H9 (cell line): ENCODE data around the gene TIGD6. TPM values are rescaled to one million over a fixed set of nuclear protein-coding genes. Genes with fewer than 3 reads are reported as not detected.

Experiments
- DNase-seq: peaks from one replicate; pipeline ENCODE4 v3.0.0-alpha.2; 2017
- H2AFZ ChIP-seq: one replicate; pipeline ENCODE4 v1.6.1; 2013; ENCODE audit warnings: mild to moderate bottlenecking, low read length, control low read depth, moderate library complexity
- H2AK5ac ChIP-seq: 2 replicates; pipeline ENCODE4 v1.6.1; 2013; ENCODE audit warnings: low read length, control low read depth, mixed read lengths; ENCODE audit not compliant: insufficient read length
- H2BK120ac ChIP-seq: one replicate; pipeline ENCODE4 v1.6.1; 2013; ENCODE audit warnings: low read depth, mild to moderate bottlenecking, low read length, control low read depth, inconsistent platforms; ENCODE audit not compliant: poor library complexity, severe bottlenecking
- H2BK12ac ChIP-seq: 2 replicates; pipeline ENCODE4 v1.6.1; 2013; ENCODE audit warnings: low read length, control low read depth, mixed read lengths, low read depth; ENCODE audit not compliant: insufficient read length
- H2BK15ac ChIP-seq: 2 replicates; pipeline ENCODE4 v1.6.1; 2013; ENCODE audit warnings: low read depth, low read length, control low read depth
- H2BK20ac ChIP-seq: one replicate; pipeline ENCODE4 v1.6.1; 2013; ENCODE audit warnings: low read depth, mild to moderate bottlenecking, low read length, control low read depth, inconsistent platforms; ENCODE audit not compliant: poor library complexity, severe bottlenecking
- H2BK5ac ChIP-seq: 2 replicates; pipeline ENCODE4 v1.6.1; 2013; ENCODE audit warnings: low read length, control low read depth, mixed read lengths; ENCODE audit not compliant: insufficient read length
- H3K14ac ChIP-seq: 2 replicates; pipeline ENCODE4 v1.6.1; 2013; ENCODE audit warnings: low read length, control low read depth; ENCODE audit not compliant: insufficient read depth
- H3K18ac ChIP-seq: 2 replicates; pipeline ENCODE4 v1.6.1; 2013; ENCODE audit warnings: low read depth, mild to moderate bottlenecking, mixed read lengths, low read length, control low read depth; ENCODE audit not compliant: insufficient read length
- H3K23ac ChIP-seq: 2 replicates; pipeline ENCODE4 v1.6.1; 2013; ENCODE audit warnings: low read length, control low read depth, mixed read lengths, low read depth; ENCODE audit not compliant: insufficient read length
- H3K23me2 ChIP-seq: 2 replicates; pipeline ENCODE4 v1.6.1; 2013; ENCODE audit warnings: low read depth, mild to moderate bottlenecking, mixed read lengths, low read length, control low read depth; ENCODE audit not compliant: insufficient read length, poor library complexity, severe bottlenecking
- H3K27ac ChIP-seq: 2 replicates; pipeline ENCODE4 v1.5.1; 2013; ENCODE audit warnings: low read length, control low read depth, mixed read lengths, low read depth; ENCODE audit not compliant: insufficient read length
- H3K27me3 ChIP-seq: 2 replicates; pipeline ENCODE4 v1.6.1; 2013; ENCODE audit warnings: low read length, control low read depth, inconsistent platforms; ENCODE audit not compliant: insufficient read depth
- H3K4ac ChIP-seq: 2 replicates; pipeline ENCODE4 v1.6.1; 2013; ENCODE audit warnings: low read depth, mild to moderate bottlenecking, control low read depth, inconsistent platforms, low read length, moderate library complexity
- H3K4me1 ChIP-seq: 2 replicates; pipeline ENCODE4 v1.6.1; 2013; ENCODE audit warnings: low read length, control low read depth, inconsistent platforms; ENCODE audit not compliant: insufficient read depth
- H3K4me2 ChIP-seq: 2 replicates; pipeline ENCODE4 v1.6.1; 2013; ENCODE audit warnings: low read length, control low read depth, mixed read lengths; ENCODE audit not compliant: insufficient read length, insufficient read depth
- H3K56ac ChIP-seq: 2 replicates; pipeline ENCODE4 v1.6.1; 2013; ENCODE audit warnings: low read depth, mild to moderate bottlenecking, mixed read lengths, low read length, control low read depth; ENCODE audit not compliant: insufficient read length
- H3K79me1 ChIP-seq: 2 replicates; pipeline ENCODE4 v1.6.1; 2013; ENCODE audit warnings: low read depth, mild to moderate bottlenecking, moderate library complexity, low read length, control low read depth, inconsistent platforms; ENCODE audit not compliant: insufficient read depth, poor library complexity, severe bottlenecking
- H3K79me2 ChIP-seq: 2 replicates; pipeline ENCODE4 v1.6.1; 2013; ENCODE audit warnings: low read length, control low read depth, inconsistent platforms; ENCODE audit not compliant: insufficient read depth
- H3K9ac ChIP-seq: 2 replicates; pipeline ENCODE4 v1.6.1; 2013; ENCODE audit warnings: low read length, control low read depth, mixed read lengths; ENCODE audit not compliant: insufficient read length; ENCODE audit errors: extremely low read depth
- H3K9me3 ChIP-seq: one replicate; pipeline ENCODE4 v1.6.1; 2013; ENCODE audit warnings: low read depth, low read length, inconsistent platforms; ENCODE audit not compliant: control insufficient read depth
- H3T11ph ChIP-seq: one replicate; pipeline ENCODE4 v1.6.1; 2013; ENCODE audit warnings: mild to moderate bottlenecking, low read length, control low read depth, inconsistent platforms
- H4K20me1 ChIP-seq: one replicate; pipeline ENCODE4 v1.6.1; 2013; ENCODE audit not compliant: control insufficient read depth, insufficient read length, insufficient read depth
- H4K5ac ChIP-seq: 2 replicates; pipeline ENCODE4 v1.6.1; 2013; ENCODE audit warnings: low read depth, mild to moderate bottlenecking, mixed read lengths, low read length, control low read depth; ENCODE audit not compliant: insufficient read length
- H4K8ac ChIP-seq: replicated peaks from 2 replicates; pipeline ENCODE4 v1.6.1; 2013; ENCODE audit warnings: low read length, control low read depth, mixed read lengths, low read depth; ENCODE audit not compliant: insufficient read length
- H4K91ac ChIP-seq: 2 replicates; pipeline ENCODE4 v1.6.1; 2013; ENCODE audit warnings: low read depth, mild to moderate bottlenecking, moderate library complexity, mixed read lengths, low read length, control low read depth; ENCODE audit not compliant: insufficient read length
- H3K27ac Mint-ChIP-seq, 3 experiments: 2 replicates in 2 of 3; 3 replicates in 1 of 3; pipeline ENCODE4 v1.8.0; 2020 to 2021; ENCODE audit warnings: mixed read lengths in 3 of 3, mild to moderate bottlenecking in 1 of 3, moderate library complexity in 1 of 3
- H3K27me3 Mint-ChIP-seq: 2 replicates; pipeline ENCODE4 v1.8.0; 2021; ENCODE audit warnings: low read depth, mild to moderate bottlenecking, moderate library complexity, mixed read lengths
- H3K36me3 Mint-ChIP-seq, 3 experiments: 2 replicates in 2 of 3; 3 replicates in 1 of 3; pipeline ENCODE4 v1.8.0; 2020 to 2021; ENCODE audit warnings: low read depth in 3 of 3, mixed read lengths in 3 of 3; ENCODE audit not compliant: insufficient read depth in 1 of 3
- H3K4me1 Mint-ChIP-seq, 2 experiments: 2 replicates each; pipeline ENCODE4 v1.8.0; 2020; ENCODE audit warnings: mixed read lengths in 2 of 2
- H3K4me3 Mint-ChIP-seq, 2 experiments: 2 replicates in 1 of 2; 3 replicates in 1 of 2; pipeline ENCODE4 v1.8.0; 2020 to 2021; ENCODE audit warnings: mild to moderate bottlenecking in 2 of 2, mixed read lengths in 2 of 2, moderate library complexity in 1 of 2
- H3K9me3 Mint-ChIP-seq, 2 experiments: 2 replicates in 1 of 2; 3 replicates in 1 of 2; pipeline ENCODE4 v1.8.0; 2020; ENCODE audit warnings: mild to moderate bottlenecking in 2 of 2, mixed read lengths in 2 of 2, moderate library complexity in 1 of 2
- total RNA-seq: library from RNA; stranded (reverse); gene quantifications from 2 replicates; pipeline ENCODE4 v1.2.1, GENCODE V29; 2021
- TF ChIP-seq, protein P1 (sequence below): fragments of 200-600 bp; sonication (generic); conservative IDR thresholded peaks from 3 replicates; pipeline ENCODE4 v1.8.0; 2021; ENCODE audit warnings: antibody characterized with exemption, mild to moderate bottlenecking

TIGD6 gene
- total RNA-seq, 1 experiment from 2014 or later, result 1.8 TPM

DNA sequence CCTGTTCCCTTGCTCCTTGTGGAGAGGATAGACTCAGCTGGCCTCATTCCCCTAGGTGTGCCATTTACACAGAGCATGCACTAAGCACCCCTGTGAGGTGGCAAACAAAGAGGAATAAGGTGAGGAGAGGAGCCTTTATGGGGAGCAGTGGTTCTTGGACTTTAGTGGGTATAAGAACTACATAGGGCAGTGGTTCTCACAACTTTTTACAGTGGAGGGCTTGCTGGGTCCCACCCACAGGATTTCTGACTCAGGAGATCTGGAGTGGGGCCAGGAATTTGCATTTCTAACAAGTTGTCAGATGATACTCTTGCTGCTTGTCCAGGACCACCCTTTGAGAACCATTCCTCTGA is 43.9 kb upstream of the TIGD6 start:
- Mint-ChIP-seq H3K36me3 (peaks cover 27 to 89% (median 74%) of the 10 kb centered on the region in 3 experiments; a peak in 6 of 7 replicates), H3K27ac (no peak overlapping the region)

More for the DNA sequence above, 43.9 kb upstream of the TIGD6 start:
- Histone ChIP-seq H3T11ph (no peak overlapping the region), H2BK20ac (no peak overlapping the region), H3K27ac (no peak overlapping the region), H3K23ac (no peak overlapping the region), H3K14ac (no peak overlapping the region), H2AFZ (no peak overlapping the region), H3K4ac (no peak overlapping the region), H3K56ac (no peak overlapping the region), H2BK120ac (no peak overlapping the region), H3K79me1 (no peaks in the 10 kb centered on the region), H3K79me2 (no peaks in the 10 kb centered on the region), H4K20me1 (no peaks in the 10 kb centered on the region), H3K4me2 (no peak overlapping the region), H3K18ac (no peak overlapping the region), H4K5ac (no peak overlapping the region), H3K27me3 (no peaks in the 10 kb centered on the region), H3K4me1 (no peaks in the 10 kb centered on the region; the same call in 1 of the 2 replicates), H4K91ac (no peak overlapping the region), H2AK5ac (no peak overlapping the region), H4K8ac (no peak overlapping the region), H3K9me3 (no peaks in the 10 kb centered on the region), H3K23me2 (no peaks in the 10 kb centered on the region), H2BK5ac (no peak overlapping the region), H2BK12ac (no peak overlapping the region), H2BK15ac (no peak overlapping the region), H3K9ac (no peak overlapping the region)
- no peak for DNase-seq
- H3K4me3 Mint-ChIP-seq, result no peak overlapping the region
- no peaks in the 10 kb centered on the region for H3K9me3 Mint-ChIP-seq
- TF ChIP-seq, protein P1, sequence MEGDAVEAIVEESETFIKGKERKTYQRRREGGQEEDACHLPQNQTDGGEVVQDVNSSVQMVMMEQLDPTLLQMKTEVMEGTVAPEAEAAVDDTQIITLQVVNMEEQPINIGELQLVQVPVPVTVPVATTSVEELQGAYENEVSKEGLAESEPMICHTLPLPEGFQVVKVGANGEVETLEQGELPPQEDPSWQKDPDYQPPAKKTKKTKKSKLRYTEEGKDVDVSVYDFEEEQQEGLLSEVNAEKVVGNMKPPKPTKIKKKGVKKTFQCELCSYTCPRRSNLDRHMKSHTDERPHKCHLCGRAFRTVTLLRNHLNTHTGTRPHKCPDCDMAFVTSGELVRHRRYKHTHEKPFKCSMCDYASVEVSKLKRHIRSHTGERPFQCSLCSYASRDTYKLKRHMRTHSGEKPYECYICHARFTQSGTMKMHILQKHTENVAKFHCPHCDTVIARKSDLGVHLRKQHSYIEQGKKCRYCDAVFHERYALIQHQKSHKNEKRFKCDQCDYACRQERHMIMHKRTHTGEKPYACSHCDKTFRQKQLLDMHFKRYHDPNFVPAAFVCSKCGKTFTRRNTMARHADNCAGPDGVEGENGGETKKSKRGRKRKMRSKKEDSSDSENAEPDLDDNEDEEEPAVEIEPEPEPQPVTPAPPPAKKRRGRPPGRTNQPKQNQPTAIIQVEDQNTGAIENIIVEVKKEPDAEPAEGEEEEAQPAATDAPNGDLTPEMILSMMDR, result no peak
- no peaks in the 10 kb centered on the region for H3K27me3 Mint-ChIP-seq
- H3K4me1 Mint-ChIP-seq, result peaks cover 5 to 11% of the 10 kb centered on the region in 2 experiments
